ENCODE results near the gene NAV2.

The NAV2 gene

DNA sequence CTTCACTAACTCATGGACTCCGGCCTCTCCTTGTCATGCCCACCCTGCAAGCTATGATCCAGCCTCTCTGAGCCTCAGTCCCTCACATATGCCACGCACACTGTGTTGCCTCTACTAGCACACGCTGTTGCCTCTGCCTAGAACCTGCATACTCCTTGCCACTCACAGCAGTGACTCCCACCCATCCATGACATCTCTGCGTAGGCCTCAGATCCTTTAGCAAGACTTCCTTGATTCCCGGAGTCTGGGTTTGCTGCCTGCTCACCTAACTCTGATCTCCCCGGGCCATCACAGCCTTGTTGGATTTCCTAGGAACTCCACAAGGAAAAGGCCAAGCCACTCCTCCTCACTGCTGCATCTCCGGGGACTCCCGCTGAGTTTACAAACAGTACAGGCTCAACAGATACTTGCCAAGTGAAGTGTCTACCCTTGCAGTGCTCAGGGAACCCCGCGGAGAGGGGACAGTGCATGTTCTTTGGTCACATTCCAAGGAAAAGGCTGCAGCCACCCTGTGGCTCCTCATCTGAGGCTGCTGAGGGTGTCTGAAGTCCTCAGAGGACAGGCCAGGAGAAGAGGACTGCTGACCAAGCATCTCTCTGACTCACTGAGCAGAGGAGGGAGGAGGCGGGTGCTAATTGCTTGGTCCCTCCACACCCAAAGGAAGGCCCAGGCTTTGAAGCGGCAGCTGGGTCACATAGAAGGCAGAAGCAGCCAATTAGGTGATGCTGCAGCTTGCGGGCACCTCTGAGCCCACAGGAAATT, 42.4 kb upstream of the NAV2 start:
- H3K4me3 ChIP-seq (ENCODE audit: low read length), result no peak overlapping the region
- TF ChIP-seq, protein P1, sequence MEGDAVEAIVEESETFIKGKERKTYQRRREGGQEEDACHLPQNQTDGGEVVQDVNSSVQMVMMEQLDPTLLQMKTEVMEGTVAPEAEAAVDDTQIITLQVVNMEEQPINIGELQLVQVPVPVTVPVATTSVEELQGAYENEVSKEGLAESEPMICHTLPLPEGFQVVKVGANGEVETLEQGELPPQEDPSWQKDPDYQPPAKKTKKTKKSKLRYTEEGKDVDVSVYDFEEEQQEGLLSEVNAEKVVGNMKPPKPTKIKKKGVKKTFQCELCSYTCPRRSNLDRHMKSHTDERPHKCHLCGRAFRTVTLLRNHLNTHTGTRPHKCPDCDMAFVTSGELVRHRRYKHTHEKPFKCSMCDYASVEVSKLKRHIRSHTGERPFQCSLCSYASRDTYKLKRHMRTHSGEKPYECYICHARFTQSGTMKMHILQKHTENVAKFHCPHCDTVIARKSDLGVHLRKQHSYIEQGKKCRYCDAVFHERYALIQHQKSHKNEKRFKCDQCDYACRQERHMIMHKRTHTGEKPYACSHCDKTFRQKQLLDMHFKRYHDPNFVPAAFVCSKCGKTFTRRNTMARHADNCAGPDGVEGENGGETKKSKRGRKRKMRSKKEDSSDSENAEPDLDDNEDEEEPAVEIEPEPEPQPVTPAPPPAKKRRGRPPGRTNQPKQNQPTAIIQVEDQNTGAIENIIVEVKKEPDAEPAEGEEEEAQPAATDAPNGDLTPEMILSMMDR (conservative IDR thresholded peaks at IDR 0.05; ENCODE audit: low read depth, low read length), result no peak
- DNase-seq (ENCODE audit: low read depth), result no peak

DNA sequence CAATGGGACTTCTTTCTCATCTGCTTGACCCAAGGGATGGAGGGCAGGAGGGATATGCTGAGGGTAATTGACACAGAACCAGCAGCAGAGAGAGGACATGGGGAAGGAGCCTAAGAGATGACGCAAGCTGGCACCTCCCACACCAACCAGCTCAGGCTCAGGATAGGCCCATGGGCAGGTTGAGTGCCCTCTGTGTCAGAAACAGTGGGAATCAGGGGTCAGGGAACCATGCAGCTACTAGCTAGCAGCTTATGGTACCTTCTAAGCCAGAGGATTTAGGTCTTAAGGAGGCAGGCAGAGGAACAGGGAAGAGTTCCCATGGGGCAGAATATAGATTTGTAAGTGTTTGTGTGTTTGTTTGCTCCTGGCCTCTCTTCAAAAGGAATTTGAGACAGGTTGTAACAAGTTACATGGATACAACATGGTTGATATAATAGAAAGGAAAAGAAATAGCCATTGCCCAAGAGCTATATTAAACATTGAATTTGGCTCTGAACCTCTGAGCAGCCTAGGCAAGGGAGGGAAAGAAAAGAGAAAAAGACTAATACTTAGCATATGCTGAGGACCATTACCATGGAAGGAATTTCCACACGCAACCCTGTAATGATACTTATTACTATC, 39.9 kb upstream of the NAV2 start:
- no peak for DNase-seq (ENCODE audit: low read depth)
- no peak overlapping the region for H3K4me3 ChIP-seq (ENCODE audit: low read length)
- TF ChIP-seq, protein P1 (conservative IDR thresholded peaks at IDR 0.05; ENCODE audit: low read depth, low read length), result no peak

DNA sequence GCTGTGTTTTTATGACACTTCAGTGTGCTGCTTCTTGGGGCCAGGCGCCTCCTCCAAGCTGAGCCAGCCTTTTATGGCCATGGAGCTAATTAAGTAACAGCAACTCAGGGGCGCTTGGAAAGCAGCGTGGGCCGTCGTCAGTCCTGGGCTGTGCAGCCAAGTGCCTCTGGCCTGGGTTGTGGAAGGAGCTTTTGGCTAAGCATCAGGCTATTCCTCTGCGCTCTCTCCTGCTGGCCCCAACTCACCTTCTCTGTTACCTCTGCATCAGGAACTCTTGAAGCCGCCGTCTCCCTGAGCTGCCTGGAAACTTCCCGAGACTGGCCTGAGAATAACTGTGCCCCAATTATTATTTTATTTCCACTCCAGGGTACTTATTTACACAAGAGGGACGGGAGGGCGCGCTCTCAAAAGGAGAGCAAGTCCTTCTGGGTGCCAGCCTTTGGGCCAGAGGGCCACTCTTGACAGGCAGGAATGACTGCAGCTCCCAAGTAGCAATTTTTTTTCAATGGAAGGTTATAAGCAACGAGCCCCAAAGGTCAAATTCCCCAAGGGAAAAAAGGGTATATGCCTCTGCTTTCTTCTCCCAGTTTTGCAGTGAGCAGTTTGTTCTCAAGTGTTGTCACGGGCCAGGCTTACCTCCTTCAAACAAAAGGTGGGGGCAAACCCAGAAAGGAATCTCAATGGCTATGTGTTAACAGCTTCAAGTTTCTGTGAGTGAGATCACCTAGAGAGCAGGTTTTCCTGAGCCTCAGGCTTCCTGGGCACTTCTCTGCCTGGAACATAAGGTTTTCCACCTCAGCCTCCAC, 38.5 kb upstream of the NAV2 start:
- no peak for DNase-seq (ENCODE audit: low read depth)
- no peak overlapping the region for H3K4me3 ChIP-seq (ENCODE audit: low read length)
- TF ChIP-seq, protein P1 (conservative IDR thresholded peaks at IDR 0.05; ENCODE audit: low read depth, low read length), result no peak

DNA sequence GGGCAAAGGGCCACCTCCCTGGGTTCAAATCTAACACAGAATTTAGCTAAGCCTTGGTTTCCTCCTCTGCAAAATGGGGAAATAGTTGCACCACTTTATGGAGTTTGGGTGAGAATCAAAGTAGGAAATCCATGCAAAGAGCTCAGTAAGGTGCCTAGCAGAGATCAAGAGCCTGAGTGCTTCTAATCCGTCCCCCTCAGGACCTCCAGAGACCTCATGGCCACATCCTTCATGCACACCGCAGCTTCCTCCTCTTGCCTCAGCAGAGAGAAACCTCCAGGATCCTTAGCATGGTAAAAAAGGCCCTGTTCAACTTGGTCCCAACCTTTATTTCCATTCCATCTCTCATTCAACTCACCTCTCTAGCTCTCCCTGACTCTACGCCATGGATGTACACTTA, 37.8 kb upstream of the NAV2 start:
- DNase-seq (ENCODE audit: low read depth), result no peak
- TF ChIP-seq, protein P1 (conservative IDR thresholded peaks at IDR 0.05; ENCODE audit: low read depth, low read length), result no peak
- H3K4me3 ChIP-seq (ENCODE audit: low read length), result no peak overlapping the region

DNA sequence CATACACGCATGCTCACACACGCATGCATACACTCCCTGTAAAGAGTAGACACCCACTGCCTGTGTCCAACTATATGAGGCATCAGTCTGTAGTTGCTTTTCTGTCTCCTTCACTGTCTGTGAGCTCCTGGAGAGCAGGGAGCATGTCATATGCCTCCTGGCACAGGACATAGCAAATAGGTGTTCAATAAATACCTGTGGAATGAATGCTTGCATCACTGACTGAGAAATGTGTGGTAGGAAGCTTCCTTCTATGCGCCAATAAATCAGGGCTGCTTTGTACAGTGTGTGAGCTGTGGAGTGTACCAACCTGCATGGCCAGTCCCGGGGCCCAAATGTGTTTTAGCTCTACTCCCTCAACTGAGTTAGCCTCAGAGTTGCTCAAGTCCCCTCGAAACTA, 37.2 kb upstream of the NAV2 start:
- no peak overlapping the region for H3K4me3 ChIP-seq (ENCODE audit: low read length)
- DNase-seq (ENCODE audit: low read depth), result no peak
- TF ChIP-seq, protein P1 (conservative IDR thresholded peaks at IDR 0.05; ENCODE audit: low read depth, low read length), result no peak

DNA sequence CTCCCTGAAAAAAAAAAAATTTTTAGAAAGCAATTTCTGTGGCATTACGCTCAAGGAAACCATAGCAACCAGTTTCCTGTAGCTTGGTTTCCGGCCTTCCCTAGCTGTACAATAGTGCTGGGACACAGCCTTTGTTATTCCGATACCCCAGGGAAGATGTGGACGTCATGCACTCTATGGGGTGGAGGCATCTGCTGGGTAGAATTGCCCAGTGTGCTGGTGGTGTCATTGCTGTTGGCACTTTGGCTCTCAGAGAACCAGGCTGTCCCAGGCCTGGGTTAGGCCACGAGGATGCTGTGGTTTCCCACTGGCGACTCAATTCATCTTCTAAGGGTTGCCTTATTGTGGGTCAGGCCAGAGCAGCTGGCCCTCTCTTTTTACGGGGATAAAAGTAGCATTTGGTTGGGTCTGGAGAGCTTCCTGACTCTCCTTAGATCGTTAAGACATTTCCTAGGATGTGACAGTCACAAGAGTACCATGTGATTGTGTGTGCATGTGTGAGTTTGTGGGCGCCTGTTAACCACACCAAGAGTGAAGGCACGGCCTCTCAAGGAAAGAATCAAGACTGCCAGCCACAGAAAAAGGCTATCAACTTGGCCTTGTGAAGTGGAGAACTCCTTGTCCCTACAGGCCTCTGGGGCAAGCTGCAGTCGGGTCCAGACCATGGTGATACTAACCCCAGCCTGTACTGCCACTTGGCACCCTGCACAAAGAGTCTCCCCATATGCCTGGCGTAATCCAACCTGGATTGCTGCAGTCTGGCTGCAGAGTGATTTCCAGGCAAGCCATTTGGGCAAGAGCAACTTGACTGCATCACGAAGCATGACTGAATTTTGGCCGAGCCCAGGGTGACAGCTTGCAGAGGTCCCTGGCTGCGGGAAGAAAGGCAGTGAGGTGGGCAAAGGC, 35.9 kb upstream of the NAV2 start:
- TF ChIP-seq, protein P1 (conservative IDR thresholded peaks at IDR 0.05; ENCODE audit: low read depth, low read length), result no peak
- no peak for DNase-seq (ENCODE audit: low read depth)
- H3K4me3 ChIP-seq (ENCODE audit: low read length), result no peak overlapping the region
